HepG2 (cell line): ENCODE results near the gene RASSF7. TPM values are rescaled to one million over a fixed set of nuclear protein-coding genes. Genes with fewer than 3 reads are reported as not detected.

Experiments
- DMAP1 ChIP-seq: IDR thresholded peaks from 2 replicates; pipeline ENCODE4 v1.6.1; 2016
- HDAC2 ChIP-seq: sonication (generic); formaldehyde crosslinking; IDR thresholded peaks from 2 replicates; pipeline ENCODE4 v1.4.0; 2020; ENCODE audit warnings: missing genetic modification reagents
- KLF13 ChIP-seq: sonication (generic); formaldehyde crosslinking; IDR thresholded peaks from 2 replicates; pipeline ENCODE4 v1.4.0; 2020; ENCODE audit warnings: mild to moderate bottlenecking, missing genetic modification reagents
- MEIS1 ChIP-seq: sonication (generic); formaldehyde crosslinking; IDR thresholded peaks from 2 replicates; pipeline ENCODE4 v1.9.0; 2021; ENCODE audit warnings: mild to moderate bottlenecking, missing genetic modification reagents, moderate library complexity, borderline replicate concordance
- ZEB1 ChIP-seq: IDR thresholded peaks from 2 replicates; pipeline ENCODE4 v1.6.1; 2012; ENCODE audit warnings: mild to moderate bottlenecking, low read depth, inconsistent platforms; ENCODE audit not compliant: insufficient replicate concordance
- ZNF564 ChIP-seq: sonication (generic); formaldehyde crosslinking; IDR thresholded peaks from 2 replicates; pipeline ENCODE4 v1.8.1; 2023; ENCODE audit warnings: mild to moderate bottlenecking, missing genetic modification reagents
- ZNF816 ChIP-seq: sonication (generic); formaldehyde crosslinking; IDR thresholded peaks from 2 replicates; pipeline ENCODE4 v1.8.0; 2022; ENCODE audit warnings: missing genetic modification reagents, mild to moderate bottlenecking, borderline replicate concordance
- polyA plus RNA-seq, 8 experiments: library from polyadenylated mRNA; depleted of rRNA in 3 of 8; stranded (reverse) in 7 of 8; unstranded in 1 of 8; fragments of >200 nt; fragmentation: Illumina TruSeq in 4 of 8; extraction: Trizol in 4 of 8; gene quantifications; 2 replicates each; pipeline versions ENCODE4 v1.2.1 to v1.2.3, GENCODE V29; 2011 to 2016; ENCODE audit warnings: low read depth in 4 of 8, missing spikeins in 1 of 8, mixed read lengths in 1 of 8; ENCODE audit not compliant: insufficient read depth in 1 of 8
- total RNA-seq, 5 experiments: library from RNA; depleted of rRNA; stranded (reverse); fragments of >200 nt; fragmentation: Illumina TruSeq; extraction: Trizol; gene quantifications; 2 replicates each; pipeline ENCODE4 v1.2.3, GENCODE V29; 2016; ENCODE audit warnings: low read depth in 1 of 5
- TF ChIP-seq, protein P1 (sequence below): sonication (generic); formaldehyde crosslinking; IDR thresholded peaks from 2 replicates; pipeline ENCODE4 v1.5.0; 2020; ENCODE audit warnings: mild to moderate bottlenecking, missing genetic modification reagents, borderline replicate concordance
- TF ChIP-seq, protein P2 (sequence below): sonication (generic); formaldehyde crosslinking; IDR thresholded peaks from 2 replicates; pipeline ENCODE4 v1.4.0; 2020; ENCODE audit warnings: mild to moderate bottlenecking, missing genetic modification reagents
- TF ChIP-seq, protein P3 (sequence below): sonication (generic); formaldehyde crosslinking; IDR thresholded peaks from 2 replicates; pipeline ENCODE4 v1.4.0; 2020; ENCODE audit warnings: missing genetic modification reagents
- TF ChIP-seq, protein P4 (sequence below): sonication (generic); formaldehyde crosslinking; IDR thresholded peaks from 2 replicates; pipeline ENCODE4 v1.9.0; 2021; ENCODE audit warnings: mild to moderate bottlenecking, missing genetic modification reagents
- TF ChIP-seq, protein P5 (sequence below): sonication (generic); formaldehyde crosslinking; IDR thresholded peaks from 2 replicates; pipeline ENCODE4 v1.5.1; 2020; ENCODE audit warnings: mild to moderate bottlenecking, missing genetic modification reagents

The RASSF7 gene
- total and polyA plus RNA-seq, 2 of the 13 experiments (the other 11 are each of a cell fraction or from before 2014, with no cell fraction given): 20.2 to 28.6 TPM

DNA sequence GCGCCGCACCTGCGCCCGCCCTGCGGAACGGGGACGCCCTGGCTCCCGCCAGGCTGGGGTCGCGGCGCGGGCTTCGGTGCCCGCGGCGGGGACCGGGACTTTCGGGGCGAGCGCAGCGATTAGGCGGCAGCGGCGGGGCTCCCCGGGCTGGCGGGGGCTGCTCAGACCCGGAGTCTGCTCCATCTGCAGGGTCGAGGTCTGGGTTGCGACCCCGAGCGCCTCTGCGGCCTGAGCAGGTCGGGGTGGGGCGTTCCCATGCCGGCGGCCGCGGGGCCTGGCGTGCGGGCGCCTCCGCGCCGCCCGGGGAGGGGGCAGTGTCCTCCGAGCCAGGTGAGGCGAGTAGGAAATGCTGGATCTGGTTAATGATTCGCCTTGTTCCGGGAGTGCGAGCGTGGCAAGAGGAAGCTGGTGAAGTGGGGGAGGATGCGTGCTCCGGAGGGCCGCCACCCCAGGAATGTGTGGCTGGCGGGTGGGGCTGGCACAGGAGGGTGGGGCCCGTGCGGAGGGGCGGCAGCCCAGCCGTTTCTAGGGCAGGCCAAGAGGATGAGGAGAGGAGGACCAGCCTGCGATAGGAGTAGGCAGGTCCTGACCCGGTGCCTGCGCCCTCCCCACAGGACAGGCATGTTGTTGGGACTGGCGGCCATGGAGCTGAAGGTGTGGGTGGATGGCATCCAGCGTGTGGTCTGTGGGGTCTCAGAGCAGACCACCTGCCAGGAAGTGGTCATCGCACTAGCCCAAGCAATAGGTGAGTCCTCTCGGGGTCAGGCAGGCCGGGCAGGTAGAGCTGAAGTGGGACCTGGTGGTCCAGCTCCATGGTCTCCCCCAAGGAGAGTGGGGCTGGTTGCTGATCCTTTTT lies 606 bp downstream of the RASSF7 start (continued):
- TF ChIP-seq, protein P1, sequence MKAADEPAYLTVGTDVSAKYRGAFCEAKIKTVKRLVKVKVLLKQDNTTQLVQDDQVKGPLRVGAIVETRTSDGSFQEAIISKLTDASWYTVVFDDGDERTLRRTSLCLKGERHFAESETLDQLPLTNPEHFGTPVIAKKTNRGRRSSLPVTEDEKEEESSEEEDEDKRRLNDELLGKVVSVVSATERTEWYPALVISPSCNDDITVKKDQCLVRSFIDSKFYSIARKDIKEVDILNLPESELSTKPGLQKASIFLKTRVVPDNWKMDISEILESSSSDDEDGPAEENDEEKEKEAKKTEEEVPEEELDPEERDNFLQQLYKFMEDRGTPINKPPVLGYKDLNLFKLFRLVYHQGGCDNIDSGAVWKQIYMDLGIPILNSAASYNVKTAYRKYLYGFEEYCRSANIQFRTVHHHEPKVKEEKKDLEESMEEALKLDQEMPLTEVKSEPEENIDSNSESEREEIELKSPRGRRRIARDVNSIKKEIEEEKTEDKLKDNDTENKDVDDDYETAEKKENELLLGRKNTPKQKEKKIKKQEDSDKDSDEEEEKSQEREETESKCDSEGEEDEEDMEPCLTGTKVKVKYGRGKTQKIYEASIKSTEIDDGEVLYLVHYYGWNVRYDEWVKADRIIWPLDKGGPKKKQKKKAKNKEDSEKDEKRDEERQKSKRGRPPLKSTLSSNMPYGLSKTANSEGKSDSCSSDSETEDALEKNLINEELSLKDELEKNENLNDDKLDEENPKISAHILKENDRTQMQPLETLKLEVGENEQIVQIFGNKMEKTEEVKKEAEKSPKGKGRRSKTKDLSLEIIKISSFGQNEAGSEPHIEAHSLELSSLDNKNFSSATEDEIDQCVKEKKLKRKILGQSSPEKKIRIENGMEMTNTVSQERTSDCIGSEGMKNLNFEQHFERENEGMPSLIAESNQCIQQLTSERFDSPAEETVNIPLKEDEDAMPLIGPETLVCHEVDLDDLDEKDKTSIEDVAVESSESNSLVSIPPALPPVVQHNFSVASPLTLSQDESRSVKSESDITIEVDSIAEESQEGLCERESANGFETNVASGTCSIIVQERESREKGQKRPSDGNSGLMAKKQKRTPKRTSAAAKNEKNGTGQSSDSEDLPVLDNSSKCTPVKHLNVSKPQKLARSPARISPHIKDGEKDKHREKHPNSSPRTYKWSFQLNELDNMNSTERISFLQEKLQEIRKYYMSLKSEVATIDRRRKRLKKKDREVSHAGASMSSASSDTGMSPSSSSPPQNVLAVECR (CRISPR knock-in tag): peak; percentile 77
- TF ChIP-seq KLF13 (CRISPR knock-in tag) (no peak), MEIS1 (no peak), ZEB1 (peak; percentile 61), HDAC2 (CRISPR knock-in tag) (peak; percentile 62), ZNF564 (CRISPR knock-in tag) (no peak), DMAP1 (CRISPR knock-in tag) (peak; percentile 90), ZNF816 (CRISPR knock-in tag) (no peak)
- TF ChIP-seq, protein P2, sequence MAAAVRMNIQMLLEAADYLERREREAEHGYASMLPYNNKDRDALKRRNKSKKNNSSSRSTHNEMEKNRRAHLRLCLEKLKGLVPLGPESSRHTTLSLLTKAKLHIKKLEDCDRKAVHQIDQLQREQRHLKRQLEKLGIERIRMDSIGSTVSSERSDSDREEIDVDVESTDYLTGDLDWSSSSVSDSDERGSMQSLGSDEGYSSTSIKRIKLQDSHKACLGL (CRISPR knock-in tag): no peak; the same call in 1 of the 2 replicates
- TF ChIP-seq, protein P3, sequence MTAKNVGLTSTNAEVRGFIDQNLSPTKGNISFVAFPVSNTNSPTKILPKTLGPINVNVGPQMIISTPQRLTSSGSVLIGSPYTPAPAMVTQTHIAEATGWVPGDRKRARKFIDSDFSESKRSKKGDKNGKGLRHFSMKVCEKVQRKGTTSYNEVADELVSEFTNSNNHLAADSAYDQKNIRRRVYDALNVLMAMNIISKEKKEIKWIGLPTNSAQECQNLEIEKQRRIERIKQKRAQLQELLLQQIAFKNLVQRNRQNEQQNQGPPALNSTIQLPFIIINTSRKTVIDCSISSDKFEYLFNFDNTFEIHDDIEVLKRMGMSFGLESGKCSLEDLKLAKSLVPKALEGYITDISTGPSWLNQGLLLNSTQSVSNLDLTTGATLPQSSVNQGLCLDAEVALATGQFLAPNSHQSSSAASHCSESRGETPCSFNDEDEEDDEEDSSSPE (CRISPR knock-in tag): peak; percentile 47; the same call in 1 of the 2 replicates
- TF ChIP-seq, protein P4, sequence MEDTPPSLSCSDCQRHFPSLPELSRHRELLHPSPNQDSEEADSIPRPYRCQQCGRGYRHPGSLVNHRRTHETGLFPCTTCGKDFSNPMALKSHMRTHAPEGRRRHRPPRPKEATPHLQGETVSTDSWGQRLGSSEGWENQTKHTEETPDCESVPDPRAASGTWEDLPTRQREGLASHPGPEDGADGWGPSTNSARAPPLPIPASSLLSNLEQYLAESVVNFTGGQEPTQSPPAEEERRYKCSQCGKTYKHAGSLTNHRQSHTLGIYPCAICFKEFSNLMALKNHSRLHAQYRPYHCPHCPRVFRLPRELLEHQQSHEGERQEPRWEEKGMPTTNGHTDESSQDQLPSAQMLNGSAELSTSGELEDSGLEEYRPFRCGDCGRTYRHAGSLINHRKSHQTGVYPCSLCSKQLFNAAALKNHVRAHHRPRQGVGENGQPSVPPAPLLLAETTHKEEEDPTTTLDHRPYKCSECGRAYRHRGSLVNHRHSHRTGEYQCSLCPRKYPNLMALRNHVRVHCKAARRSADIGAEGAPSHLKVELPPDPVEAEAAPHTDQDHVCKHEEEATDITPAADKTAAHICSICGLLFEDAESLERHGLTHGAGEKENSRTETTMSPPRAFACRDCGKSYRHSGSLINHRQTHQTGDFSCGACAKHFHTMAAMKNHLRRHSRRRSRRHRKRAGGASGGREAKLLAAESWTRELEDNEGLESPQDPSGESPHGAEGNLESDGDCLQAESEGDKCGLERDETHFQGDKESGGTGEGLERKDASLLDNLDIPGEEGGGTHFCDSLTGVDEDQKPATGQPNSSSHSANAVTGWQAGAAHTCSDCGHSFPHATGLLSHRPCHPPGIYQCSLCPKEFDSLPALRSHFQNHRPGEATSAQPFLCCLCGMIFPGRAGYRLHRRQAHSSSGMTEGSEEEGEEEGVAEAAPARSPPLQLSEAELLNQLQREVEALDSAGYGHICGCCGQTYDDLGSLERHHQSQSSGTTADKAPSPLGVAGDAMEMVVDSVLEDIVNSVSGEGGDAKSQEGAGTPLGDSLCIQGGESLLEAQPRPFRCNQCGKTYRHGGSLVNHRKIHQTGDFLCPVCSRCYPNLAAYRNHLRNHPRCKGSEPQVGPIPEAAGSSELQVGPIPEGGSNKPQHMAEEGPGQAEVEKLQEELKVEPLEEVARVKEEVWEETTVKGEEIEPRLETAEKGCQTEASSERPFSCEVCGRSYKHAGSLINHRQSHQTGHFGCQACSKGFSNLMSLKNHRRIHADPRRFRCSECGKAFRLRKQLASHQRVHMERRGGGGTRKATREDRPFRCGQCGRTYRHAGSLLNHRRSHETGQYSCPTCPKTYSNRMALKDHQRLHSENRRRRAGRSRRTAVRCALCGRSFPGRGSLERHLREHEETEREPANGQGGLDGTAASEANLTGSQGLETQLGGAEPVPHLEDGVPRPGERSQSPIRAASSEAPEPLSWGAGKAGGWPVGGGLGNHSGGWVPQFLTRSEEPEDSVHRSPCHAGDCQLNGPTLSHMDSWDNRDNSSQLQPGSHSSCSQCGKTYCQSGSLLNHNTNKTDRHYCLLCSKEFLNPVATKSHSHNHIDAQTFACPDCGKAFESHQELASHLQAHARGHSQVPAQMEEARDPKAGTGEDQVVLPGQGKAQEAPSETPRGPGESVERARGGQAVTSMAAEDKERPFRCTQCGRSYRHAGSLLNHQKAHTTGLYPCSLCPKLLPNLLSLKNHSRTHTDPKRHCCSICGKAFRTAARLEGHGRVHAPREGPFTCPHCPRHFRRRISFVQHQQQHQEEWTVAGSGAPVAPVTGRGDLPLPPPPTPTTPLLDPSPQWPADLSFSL (CRISPR knock-in tag): no peak
- TF ChIP-seq, protein P5, sequence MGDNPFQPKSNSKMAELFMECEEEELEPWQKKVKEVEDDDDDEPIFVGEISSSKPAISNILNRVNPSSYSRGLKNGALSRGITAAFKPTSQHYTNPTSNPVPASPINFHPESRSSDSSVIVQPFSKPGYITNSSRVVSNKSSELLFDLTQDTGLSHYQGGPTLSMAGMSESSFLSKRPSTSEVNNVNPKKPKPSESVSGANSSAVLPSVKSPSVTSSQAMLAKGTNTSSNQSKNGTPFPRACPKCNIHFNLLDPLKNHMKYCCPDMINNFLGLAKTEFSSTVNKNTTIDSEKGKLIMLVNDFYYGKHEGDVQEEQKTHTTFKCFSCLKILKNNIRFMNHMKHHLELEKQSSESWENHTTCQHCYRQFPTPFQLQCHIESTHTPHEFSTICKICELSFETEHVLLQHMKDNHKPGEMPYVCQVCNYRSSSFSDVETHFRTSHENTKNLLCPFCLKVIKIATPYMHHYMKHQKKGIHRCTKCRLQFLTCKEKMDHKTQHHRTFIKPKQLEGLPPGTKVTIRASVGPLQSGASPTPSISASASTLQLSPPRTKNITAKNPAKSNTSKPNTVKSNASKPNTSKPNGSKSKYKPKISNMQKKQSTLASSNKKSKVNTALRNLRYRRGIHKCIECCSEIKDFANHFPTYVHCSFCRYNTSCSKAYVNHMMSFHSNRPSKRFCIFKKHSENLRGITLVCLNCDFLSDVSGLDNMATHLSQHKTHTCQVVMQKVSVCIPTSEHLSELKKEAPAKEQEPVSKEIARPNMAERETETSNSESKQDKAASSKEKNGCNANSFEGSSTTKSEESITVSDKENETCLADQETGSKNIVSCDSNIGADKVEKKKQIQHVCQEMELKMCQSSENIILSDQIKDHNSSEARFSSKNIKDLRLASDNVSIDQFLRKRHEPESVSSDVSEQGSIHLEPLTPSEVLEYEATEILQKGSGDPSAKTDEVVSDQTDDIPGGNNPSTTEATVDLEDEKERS (CRISPR knock-in tag): no peak
